Mammary epithelial cell (primary cell): Measurements from ENCODE around the gene MACIR.

Source experiments
- EZH2 ChIP-seq: IDR thresholded peaks from 2 replicates; pipeline ENCODE4 v1.6.1; 2012; ENCODE audit warnings: low read length, inconsistent platforms, borderline replicate concordance
- TF ChIP-seq, protein P1 (sequence below), 2 donors: IDR thresholded peaks in 1 of 2; conservative IDR thresholded peaks in 1 of 2; 2 replicates each; pipeline ENCODE4 v1.5.1; 2011 to 2012; ENCODE audit warnings: inconsistent platforms in 2 of 2, low read length in 2 of 2, mild to moderate bottlenecking in 2 of 2, control low read depth in 1 of 2, low read depth in 1 of 2; ENCODE audit not compliant: insufficient read depth in 1 of 2; ENCODE audit errors: extremely low read depth in 1 of 2

DNA sequence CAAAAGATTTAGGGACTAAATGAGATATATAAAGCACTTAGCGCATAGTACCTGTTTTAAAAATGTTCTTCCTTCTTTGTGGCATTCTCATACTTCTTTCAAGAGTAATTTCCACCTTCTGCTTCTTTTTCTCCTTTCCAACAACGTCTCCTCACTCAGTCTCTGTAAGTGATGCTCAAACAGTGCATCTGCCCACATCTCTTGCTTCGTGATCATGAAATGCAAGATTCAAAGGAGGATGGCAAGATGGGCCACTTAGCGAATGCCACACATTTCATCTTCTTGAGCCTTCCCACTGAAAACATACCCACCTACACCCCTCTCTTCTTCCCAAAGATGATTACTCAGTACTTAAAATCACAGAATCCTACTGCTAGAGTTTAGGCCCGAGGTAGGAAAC lies 36.9 kb downstream of the MACIR start:
- TF ChIP-seq, protein P1, sequence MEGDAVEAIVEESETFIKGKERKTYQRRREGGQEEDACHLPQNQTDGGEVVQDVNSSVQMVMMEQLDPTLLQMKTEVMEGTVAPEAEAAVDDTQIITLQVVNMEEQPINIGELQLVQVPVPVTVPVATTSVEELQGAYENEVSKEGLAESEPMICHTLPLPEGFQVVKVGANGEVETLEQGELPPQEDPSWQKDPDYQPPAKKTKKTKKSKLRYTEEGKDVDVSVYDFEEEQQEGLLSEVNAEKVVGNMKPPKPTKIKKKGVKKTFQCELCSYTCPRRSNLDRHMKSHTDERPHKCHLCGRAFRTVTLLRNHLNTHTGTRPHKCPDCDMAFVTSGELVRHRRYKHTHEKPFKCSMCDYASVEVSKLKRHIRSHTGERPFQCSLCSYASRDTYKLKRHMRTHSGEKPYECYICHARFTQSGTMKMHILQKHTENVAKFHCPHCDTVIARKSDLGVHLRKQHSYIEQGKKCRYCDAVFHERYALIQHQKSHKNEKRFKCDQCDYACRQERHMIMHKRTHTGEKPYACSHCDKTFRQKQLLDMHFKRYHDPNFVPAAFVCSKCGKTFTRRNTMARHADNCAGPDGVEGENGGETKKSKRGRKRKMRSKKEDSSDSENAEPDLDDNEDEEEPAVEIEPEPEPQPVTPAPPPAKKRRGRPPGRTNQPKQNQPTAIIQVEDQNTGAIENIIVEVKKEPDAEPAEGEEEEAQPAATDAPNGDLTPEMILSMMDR (conservative IDR thresholded peaks at IDR 0.05 in 1 of 2, IDR thresholded peaks at IDR 0.05 in 1 of 2; ENCODE audit: extremely low read depth in 1 of 2, insufficient read depth in 1 of 2, low read depth in 1 of 2, low read length in 2 of 2) = no peak
- no peak for TF ChIP-seq EZH2
